Measurements from ENCODE around the gene PACRG. TPM values are rescaled to one million over a fixed set of nuclear protein-coding genes. Genes with fewer than 3 reads are reported as not detected.

The PACRG gene
- polyA plus RNA-seq, 1 donor (not counting 4 experiments of a cell fraction or from before 2014, with no cell fraction given) = 0.31 TPM

DNA sequence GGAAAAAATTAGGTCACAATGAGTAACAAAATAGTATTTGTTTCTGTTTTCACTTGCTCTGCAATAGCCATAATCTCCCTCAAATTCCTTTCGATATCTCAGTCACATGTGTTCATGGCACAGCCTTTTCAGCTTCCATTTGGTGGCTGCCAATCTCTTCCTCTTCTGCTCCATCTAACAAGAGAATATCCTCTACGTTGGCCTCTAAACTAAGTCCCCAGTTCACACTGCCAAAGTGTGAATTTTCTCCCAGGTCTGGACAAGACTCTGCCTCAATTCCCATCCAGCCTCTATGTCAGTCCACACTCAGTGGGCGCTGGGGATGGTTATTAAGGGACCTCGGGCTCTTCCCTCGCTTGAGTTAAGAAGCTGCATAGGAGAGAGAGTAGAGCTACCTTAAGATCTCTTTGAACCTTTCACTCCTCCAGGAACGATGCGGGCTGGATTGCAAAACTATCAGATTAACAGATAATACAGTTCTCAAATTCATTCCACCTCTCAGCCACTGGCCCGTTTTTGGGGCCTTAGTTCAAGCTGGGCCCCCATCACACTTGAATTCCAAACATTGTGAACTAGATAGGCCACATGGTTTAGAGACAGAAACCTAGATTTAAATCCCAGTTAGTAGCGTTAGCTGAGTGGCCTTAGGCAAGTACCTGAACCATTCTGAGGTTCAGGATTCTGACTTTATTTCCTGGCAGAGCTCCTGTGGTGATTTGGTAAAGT is 436.6 kb downstream of the PACRG start:
- FAIRE-seq (no peak), DNase-seq (ENCODE audit: low read depth, low spot score) (no peak)
- dilution Hi-C loops (cut with MboI; ENCODE audit: extremely low pct_ligation_motif_present, low sequenced_read_pairs) = no loop called here
- H3K9ac ChIP-seq (ENCODE audit: control insufficient read depth, extremely low read depth, insufficient read depth, low read length) = no peak overlapping the region
- no peaks in the 10 kb centered on the region for H3K36me3 ChIP-seq (ENCODE audit: control insufficient read depth in 2 of 2, extremely low read depth in 1 of 2, insufficient read depth in 2 of 2, low read length in 2 of 2)
- no peaks in the 10 kb centered on the region for H3K4me1 ChIP-seq (ENCODE audit: control insufficient read depth, extremely low read depth, insufficient read depth, low read length)
- no peaks in the 10 kb centered on the region for H4K20me1 ChIP-seq (ENCODE audit: control insufficient read depth, extremely low read depth, insufficient read depth, low read length)
- no peaks in the 10 kb centered on the region for H3K9me1 ChIP-seq (ENCODE audit: control insufficient read depth, extremely low read depth, insufficient read depth, low read length)
- no peak overlapping the region for H3K4me3 ChIP-seq (ENCODE audit: control insufficient read depth in 2 of 3, extremely low read depth in 1 of 3, insufficient read depth in 2 of 3, low read depth in 1 of 3, low read length in 3 of 3)
- H2AFZ ChIP-seq (ENCODE audit: control insufficient read depth, low read length) = no peak overlapping the region
- TF ChIP-seq CTCF (optimal IDR thresholded peaks at IDR 0.05 in 1 of 3, IDR thresholded peaks at IDR 0.05 in 1 of 3, conservative IDR thresholded peaks at IDR 0.05 in 1 of 3; ENCODE audit: extremely low read depth in 1 of 3, insufficient read depth in 2 of 3, low read length in 3 of 3) = no peak
- no peaks in the 10 kb centered on the region for H3K27me3 ChIP-seq (ENCODE audit: control insufficient read depth, extremely low read depth, insufficient read depth, low read length)
- H3K27ac ChIP-seq (ENCODE audit: control insufficient read depth, insufficient read depth, low read length) = no peak overlapping the region
- H3K9me3 ChIP-seq (ENCODE audit: control insufficient read depth, low read depth, low read length) = no peaks in the 10 kb centered on the region
- H3K79me2 ChIP-seq (ENCODE audit: control insufficient read depth, insufficient read depth, low read length) = no peaks in the 10 kb centered on the region
- H3K4me2 ChIP-seq (ENCODE audit: control insufficient read depth, extremely low read depth, insufficient read depth, low read depth, low read length) = no peak overlapping the region

- H3K27me3 ChIP-seq (ENCODE audit: control insufficient read depth, extremely low read depth, insufficient read depth, low read length) = no peaks in the 10 kb centered on the region
- no peak for FAIRE-seq
- no peaks in the 10 kb centered on the region for H3K9me1 ChIP-seq (ENCODE audit: control insufficient read depth, extremely low read depth, insufficient read depth, low read length)
- H3K27ac ChIP-seq (ENCODE audit: control insufficient read depth, insufficient read depth, low read length) = no peak overlapping the region
- no peaks in the 10 kb centered on the region for H3K36me3 ChIP-seq (ENCODE audit: control insufficient read depth in 2 of 2, extremely low read depth in 1 of 2, insufficient read depth in 2 of 2, low read length in 2 of 2)
- dilution Hi-C loops (cut with MboI; ENCODE audit: extremely low pct_ligation_motif_present, low sequenced_read_pairs) = no loop called here
- H4K20me1 ChIP-seq (ENCODE audit: control insufficient read depth, extremely low read depth, insufficient read depth, low read length) = no peaks in the 10 kb centered on the region
- no peak overlapping the region for H3K9ac ChIP-seq (ENCODE audit: control insufficient read depth, extremely low read depth, insufficient read depth, low read length)
- no peak overlapping the region for H2AFZ ChIP-seq (ENCODE audit: control insufficient read depth, low read length)
- H3K4me3 ChIP-seq (ENCODE audit: control insufficient read depth in 2 of 3, extremely low read depth in 1 of 3, insufficient read depth in 2 of 3, low read depth in 1 of 3, low read length in 3 of 3) = no peak overlapping the region
- no peak for DNase-seq (ENCODE audit: low read depth, low spot score)
- no peaks in the 10 kb centered on the region for H3K79me2 ChIP-seq (ENCODE audit: control insufficient read depth, insufficient read depth, low read length)
- no peak overlapping the region for H3K4me2 ChIP-seq (ENCODE audit: control insufficient read depth, extremely low read depth, insufficient read depth, low read depth, low read length)
- no peak for TF ChIP-seq CTCF (optimal IDR thresholded peaks at IDR 0.05 in 1 of 3, IDR thresholded peaks at IDR 0.05 in 1 of 3, conservative IDR thresholded peaks at IDR 0.05 in 1 of 3; ENCODE audit: extremely low read depth in 1 of 3, insufficient read depth in 2 of 3, low read length in 3 of 3)
- TF ChIP-seq EZH2 (IDR thresholded peaks at IDR 0.05; ENCODE audit: low read length) = no peak
- H3K4me1 ChIP-seq (ENCODE audit: control insufficient read depth, extremely low read depth, insufficient read depth, low read length) = no peaks in the 10 kb centered on the region
- H3K9me3 ChIP-seq (ENCODE audit: control insufficient read depth, low read depth, low read length) = no peaks in the 10 kb centered on the region
These were observed 437.6 kb downstream of the PACRG start for GRCh38 chr6:163165155-163165910.
